WI38 (cell line): ENCODE data around the gene TSHZ2.

ENCODE experiments used
- H3K4me3 ChIP-seq: 2 replicates; pipeline ENCODE4 v1.5.1; 2011; ENCODE audit warnings: low read depth, mild to moderate bottlenecking, control low read depth, low read length
- TF ChIP-seq, protein P1 (sequence below): IDR thresholded peaks from 2 replicates; pipeline ENCODE4 v1.5.1; 2012; ENCODE audit warnings: low read depth, mild to moderate bottlenecking, control low read depth, low read length

TSHZ2 gene

DNA sequence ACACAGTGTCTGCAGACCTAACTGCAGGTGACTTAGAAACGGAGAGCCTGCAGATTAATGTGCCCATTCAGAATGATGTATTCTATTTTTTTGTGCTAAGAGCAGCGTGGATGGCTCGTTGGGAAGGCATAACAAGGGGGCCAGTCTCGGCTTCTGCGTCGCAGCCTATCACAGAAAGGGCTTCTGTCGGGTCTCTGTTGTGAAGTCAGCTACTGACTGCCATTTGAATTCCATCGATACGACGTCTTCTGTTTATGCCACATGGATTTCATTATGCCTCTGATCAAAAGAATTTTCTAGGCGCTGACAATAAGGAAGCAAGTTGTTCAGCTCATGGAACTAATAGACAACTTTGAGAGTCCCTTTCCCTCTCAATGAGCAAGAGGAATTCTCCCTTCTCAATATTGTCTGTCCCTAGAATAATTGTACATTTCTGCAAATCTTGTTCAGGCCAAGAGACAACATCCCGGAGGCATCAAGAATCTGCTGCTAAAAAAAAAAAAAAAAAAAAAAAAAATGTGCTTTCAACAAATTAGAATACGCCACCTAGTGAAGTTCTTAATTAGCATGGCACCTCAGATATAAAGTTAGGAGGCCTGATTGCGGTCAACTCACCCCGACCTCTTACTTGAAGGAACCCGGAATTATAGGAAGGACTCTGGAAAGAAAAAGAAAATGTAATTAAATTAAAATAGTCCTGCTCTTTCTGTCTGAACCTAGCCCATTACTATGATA lies 223.9 kb downstream of the TSHZ2 start:
- TF ChIP-seq, protein P1, sequence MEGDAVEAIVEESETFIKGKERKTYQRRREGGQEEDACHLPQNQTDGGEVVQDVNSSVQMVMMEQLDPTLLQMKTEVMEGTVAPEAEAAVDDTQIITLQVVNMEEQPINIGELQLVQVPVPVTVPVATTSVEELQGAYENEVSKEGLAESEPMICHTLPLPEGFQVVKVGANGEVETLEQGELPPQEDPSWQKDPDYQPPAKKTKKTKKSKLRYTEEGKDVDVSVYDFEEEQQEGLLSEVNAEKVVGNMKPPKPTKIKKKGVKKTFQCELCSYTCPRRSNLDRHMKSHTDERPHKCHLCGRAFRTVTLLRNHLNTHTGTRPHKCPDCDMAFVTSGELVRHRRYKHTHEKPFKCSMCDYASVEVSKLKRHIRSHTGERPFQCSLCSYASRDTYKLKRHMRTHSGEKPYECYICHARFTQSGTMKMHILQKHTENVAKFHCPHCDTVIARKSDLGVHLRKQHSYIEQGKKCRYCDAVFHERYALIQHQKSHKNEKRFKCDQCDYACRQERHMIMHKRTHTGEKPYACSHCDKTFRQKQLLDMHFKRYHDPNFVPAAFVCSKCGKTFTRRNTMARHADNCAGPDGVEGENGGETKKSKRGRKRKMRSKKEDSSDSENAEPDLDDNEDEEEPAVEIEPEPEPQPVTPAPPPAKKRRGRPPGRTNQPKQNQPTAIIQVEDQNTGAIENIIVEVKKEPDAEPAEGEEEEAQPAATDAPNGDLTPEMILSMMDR = no peak
- no peak overlapping the region for H3K4me3 ChIP-seq

DNA sequence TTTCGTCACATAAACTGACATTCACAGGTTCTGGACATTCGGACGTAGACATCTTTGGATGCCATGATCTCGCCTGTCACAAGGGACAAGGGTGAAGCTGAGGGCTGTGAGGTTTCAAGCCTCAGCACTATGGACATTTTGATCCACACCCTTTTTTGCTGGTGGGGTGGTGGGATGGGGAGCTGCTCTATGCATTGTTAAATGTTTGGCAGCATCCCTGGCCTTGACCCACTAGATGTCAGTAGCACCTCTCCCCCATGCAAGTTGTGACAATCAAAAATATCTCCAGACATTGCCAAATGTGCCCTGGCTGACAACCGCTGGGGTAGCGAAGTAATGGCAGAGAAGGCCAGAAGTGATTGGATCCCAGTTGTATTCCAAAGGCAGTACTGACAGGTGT lies 229.4 kb downstream of the TSHZ2 start:
- TF ChIP-seq, protein P1 = no peak
- H3K4me3 ChIP-seq = no peak overlapping the region

GRCh38 chr20:53202777-53203176 lies 230.6 kb downstream of the TSHZ2 start:
- no peak overlapping the region for H3K4me3 ChIP-seq
- TF ChIP-seq, protein P1 = no peak

DNA sequence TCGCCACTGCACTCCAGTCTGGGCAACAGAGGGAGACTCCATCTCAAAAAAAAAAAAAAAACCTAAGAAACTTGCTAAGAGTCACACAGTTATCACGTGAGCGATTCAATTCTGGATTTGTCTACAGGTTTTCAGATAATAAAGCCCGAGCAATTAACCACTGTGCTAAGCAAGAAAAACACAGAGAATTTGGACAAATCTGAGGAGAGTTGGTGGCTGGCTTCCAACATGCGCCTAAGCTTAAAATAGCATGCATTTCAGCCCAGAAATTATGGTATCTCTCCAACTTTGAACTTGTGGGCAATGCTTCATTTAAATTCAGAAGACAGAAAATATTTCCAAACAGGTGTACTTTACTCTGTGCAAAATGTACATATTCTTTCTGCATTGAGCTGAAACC lies 232.9 kb downstream of the TSHZ2 start:
- H3K4me3 ChIP-seq = no peak overlapping the region
- TF ChIP-seq, protein P1 = no peak

DNA sequence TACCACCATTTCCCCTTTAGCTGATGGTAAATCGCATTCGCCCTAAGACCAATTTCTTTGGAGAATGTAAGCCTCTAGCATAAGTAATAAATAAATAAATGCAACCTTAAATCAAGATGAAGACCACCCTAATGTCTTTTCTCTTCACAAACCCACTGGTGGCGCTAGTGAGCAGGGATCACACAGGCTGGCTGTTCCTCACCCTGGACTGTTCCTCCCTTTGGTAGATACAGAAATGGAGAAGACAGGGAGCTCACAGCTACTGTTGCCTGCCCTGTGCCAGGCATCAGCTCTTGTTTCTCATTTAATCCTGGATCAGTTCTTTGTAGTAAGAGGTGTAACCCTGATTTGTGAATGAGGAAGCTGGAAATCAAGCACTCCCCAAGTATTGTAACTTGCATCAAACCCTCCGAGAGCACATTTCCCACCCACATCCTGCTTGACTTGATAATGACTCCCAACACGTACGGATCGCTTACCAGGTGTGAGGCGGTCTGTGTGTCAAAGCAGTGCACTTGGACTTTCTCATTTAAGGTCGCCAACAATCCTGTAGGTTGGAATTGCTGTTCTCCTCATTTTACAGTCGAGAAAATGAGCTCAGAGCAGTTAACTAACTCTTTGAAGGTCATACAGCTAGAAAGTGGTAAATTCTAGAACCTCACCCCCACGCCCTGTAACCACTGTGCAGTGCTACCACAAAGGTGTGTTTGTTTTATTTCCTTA lies 236.1 kb downstream of the TSHZ2 start:
- H3K4me3 ChIP-seq = no peak overlapping the region
- TF ChIP-seq, protein P1 = no peak

DNA sequence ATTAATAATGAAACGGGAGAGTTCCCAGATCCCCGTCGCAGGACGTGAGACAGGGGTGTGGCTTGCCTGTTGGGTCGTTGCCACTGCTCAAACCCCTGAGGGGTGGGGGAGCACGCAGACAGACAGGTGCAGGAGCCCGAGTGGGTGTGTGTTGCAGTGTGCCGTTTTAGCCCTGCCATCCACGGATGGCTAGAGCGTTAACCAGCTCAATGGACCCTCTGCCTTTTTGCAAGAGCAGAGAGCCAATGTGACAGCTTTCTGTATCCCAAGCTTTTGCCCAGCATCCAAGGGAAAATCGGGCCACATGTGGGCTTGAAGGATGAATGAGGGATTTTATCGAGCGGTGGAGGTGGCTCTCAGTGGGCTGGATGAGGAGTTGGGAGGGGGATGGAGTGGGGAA lies 237.9 kb downstream of the TSHZ2 start:
- H3K4me3 ChIP-seq = no peak overlapping the region
- TF ChIP-seq, protein P1 = no peak

DNA sequence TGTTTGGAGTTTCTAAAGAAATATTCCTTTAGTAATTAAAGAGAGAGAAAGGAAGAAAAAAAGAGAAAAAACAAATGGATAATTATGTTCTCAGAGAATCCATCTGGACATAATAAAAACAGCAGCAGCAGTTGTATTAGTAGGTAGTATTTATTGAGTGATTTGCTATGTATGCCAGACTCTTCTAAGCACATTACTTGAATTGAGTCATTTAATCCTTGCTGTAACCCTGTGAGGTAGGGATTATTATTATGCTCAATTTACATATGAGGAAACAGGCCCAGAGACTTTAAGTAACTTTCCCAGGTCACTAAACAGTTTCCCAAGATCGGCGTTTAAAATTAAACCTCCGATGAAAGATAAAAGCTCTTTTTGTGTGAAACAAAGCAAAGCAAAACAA lies 238.8 kb downstream of the TSHZ2 start:
- TF ChIP-seq, protein P1 = no peak
- no peak overlapping the region for H3K4me3 ChIP-seq
